Activated gamma-delta T cell (primary cell): Measurements from ENCODE around the gene DPYSL4.

Experiments used
- DNase-seq: peaks from one replicate; lab custom pipeline; 2025; lab: John Stamatoyannopoulos, UW

DPYSL4 gene

DNA sequence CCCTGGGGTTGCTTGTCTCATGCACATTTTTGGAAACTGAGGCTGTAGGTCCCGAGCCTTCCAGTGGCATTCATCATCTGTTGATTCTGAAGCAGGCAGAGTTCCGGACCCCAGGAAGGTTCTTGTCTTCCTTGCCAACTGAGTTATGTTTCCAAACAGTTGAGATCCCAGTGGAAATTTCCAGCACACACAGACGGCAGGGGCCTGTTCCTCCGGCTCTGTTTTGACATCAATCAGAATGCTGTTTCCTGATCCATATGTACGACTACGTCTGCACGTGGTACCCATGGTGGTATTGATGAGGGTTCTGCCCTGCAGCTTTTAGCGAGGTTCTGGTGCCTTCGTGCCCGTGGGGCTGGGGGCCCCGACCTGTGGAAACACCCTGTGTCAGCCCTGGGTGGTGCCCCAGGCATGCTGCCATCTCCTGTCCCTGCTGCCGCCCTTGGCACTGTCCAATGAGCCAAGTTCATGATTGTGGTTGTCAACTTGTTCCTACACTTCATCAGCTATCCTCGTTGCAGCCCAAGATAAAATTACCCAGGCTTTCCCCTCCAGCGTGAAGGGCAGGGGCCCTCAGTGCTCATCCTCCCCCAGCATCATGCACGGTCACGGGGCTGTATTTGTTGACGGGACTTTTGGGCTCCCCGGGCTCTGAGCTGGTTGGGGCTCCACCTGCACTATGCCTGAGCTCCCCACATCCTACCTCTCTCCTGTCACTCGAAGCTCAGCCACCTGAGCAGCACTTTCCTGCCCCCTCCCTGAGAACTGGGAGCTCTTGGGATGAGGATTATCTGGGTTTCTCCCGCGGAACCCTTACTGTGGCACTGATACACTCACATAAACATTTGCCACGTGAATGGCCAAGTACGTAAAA, 7.8 kb upstream of the DPYSL4 start:
- DNase-seq = no peak

DNA sequence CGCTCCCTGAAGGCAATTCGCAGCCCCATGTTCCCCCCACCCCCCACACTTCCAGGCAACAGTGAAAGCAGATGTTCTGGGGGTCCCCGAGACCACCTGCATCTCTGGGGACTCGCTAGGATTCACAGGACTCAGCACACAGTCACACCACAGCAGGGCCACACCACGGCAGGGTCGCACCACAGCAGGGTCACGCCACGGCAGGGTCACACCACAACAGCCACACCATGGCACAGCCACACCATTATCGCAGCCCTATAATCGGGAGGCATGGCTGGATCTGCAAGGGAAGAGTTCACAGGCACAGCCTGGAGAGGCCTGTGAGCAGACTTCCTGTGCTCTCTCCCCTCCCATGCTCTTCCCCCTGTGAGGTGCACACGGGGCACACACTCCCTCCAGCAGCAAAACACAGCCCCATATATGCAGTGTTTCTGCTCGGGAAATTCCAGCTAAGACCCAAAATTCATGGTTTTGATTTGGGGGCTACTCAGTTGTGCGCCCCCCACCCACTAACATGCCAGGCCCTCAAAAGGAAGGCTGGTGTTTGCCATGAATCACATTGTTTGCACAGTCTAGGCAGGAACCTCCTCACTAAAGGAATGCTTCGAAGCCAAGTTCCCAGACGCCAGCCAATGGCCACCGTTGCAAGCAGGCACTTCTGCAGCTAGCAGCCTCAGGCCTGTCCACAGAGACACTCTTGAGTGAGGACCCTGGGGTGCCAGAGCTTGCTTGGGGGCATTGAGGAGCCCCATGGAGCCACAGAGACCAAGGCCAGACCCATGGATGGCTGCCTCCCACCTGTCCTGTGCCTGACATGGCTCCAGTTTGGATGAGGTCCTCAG, 7.0 kb upstream of the DPYSL4 start:
- no peak for DNase-seq

DNA sequence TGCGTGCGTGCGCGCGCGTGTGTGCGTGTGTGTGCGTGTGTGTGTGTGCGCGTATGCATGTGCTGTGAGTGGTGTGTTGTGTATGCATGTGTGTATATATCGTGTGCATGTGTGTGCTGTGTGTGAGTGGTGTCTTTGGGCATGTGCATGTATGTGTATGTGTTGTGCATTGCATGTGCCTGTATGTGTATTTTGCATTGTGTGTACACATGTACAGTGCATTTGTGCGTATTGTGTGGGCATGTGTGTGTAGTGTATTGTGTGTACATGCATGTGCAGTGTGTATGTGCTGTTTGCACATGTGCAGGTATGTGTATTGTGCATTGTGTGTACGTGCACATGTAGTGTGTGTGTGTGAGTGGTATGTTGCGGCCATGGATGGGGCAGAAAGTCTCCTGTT, 6.0 kb upstream of the DPYSL4 start:
- no peak for DNase-seq

DNA sequence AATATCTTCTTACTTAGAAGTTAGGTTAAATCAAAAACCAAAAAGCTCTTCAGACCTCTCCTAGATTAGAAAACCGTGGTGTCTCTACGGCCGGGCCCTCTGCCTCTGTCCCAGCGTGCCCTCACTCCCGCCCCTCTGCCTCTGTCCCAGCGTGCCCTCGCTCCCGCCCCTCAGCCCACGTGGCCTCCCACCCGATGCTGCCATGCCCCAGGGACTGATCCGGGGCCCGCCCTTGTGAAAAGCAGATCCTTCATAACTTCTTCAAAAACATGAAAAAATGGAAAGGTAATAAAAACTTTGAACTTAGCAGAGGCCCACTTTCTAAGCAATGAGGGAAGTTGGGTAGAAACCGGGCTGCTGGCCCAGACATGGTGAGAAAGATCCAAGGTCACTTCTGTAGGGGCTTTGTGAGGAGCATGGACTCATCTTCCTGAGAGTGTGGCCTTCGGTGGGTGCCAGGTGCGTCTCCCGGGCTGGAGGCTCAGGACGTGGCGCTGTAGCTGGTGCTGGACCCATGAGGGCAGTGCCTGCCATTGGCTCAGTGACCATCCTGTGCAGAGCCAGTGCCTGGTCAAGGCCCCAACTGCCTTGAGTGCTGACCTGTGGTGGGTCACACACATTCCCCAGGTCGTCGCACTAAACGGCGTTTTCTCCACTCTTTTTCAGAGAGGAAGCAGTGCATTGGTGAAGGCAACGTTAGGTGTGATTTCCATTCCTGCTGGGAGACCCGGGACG, 4.9 kb upstream of the DPYSL4 start:
- DNase-seq = no peak

DNA sequence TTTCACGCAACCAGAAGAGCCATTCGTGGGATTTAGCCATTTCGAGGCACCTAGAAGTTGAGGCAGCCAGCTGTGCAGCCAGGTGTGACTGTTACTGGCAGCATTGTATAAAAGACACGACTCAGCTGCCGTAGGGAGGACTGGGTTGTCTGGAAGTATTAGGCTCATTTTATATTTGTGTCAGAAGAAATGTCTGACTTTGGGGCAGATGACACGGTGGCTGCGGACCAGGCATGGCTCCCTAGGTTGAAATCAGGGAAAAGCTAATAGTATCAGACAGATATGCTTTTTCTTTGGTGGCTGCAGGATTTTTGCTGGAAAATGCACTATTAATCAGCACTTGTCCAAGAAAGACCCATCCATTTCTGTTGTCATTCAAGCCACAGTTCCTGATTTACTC, 4.2 kb upstream of the DPYSL4 start:
- DNase-seq = no peak

DNA sequence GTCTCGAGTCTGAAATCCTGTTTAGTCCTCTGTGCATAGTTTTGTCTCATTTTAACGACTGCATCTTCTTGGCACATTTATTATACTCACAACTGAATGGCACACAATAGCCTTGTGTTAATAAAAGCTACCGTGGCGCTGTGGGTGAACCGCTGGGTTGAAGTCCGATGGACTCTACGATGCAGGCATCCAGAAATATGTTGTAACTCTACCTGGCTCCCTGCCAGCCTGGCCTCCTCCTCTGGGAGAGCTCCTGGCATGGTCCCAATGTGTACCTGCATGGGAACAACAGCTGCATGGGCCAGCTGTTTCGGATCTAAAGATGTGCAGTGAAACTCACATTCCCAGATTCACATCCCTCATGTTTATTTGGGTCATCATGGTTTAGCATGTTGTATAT, 3.7 kb upstream of the DPYSL4 start:
- no peak for DNase-seq

DNA sequence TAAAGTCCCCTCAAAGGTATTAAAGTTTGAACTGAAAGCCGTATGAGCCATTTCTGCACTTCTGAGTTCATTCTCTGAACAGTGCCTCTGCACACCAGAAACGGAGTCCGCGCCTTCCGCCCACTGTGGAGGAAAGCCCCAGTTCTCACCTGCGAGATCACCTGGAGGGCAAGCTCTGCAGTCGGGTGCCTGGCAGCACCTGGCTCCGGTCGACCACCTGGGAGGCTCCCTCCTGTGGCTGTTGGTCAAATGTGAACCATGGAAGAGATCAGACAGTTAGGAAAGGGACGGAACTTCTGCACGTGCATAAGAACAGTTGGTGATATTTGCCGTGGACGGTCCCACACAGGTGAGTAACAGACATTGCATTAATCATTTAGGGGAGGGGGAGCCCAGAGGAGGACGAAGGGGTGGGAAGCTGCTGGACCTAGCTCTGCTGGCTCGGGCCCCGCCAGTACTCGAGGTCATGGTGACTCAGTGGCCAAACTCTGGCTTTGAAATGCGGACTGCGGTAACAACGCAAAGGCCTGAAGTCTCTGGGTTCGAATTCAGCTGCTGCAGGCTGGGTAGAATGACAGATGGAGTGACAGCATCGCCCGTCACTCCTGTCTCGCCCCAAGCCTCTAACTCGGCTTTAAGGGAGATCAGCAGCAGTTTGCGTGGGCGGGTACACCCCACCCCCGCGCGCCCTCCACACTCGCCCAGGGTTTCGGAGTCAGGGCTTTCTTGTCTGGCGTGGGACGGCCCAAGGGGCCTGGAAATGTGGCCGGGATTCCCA, 1.7 kb upstream of the DPYSL4 start:
- DNase-seq = no peak

DNA sequence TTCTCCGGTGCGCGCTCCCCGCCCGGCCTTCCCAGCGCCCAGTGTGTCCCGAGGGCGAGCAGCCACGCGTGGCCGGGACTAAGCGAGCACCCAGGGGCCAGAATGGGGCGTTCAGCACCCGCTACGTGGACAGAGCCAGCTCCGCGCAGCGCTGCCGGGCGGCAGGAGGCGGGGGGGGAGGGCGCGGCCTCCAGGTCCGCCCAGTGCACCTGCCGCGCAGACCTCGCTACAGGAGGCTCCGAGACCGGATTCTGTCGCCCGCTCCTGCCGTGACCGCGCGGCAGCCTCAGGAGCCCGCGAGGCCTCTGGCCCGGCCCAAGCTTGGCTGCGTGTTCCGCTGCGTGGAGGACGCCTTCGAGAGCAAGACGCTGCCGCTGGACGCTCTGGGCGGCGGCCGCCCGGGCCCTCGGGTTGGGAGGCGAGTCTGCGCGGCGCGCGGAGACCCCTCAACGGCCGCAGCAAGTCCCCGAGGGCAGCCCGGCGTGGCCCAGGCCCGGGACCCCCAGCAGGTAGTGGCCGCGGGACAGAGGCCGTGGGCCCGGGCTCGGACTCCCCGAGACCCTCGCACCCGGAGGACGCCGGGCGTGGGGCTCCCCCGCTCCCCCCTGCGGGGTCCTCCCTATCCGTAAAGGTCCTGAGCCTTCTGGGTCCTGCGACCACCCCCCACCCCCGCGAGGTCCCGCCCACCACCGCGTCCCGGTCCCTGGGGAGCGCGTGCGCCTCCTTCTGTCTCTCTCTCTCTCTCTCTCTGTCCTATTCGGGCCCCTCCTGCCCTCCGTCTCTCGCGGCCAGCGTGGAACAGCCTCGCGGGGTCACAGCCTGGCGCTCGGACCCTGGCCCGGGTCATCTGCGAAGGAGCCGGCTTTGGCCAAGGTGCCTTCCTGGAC, 904 bp upstream of the DPYSL4 start:
- no peak for DNase-seq

DNA sequence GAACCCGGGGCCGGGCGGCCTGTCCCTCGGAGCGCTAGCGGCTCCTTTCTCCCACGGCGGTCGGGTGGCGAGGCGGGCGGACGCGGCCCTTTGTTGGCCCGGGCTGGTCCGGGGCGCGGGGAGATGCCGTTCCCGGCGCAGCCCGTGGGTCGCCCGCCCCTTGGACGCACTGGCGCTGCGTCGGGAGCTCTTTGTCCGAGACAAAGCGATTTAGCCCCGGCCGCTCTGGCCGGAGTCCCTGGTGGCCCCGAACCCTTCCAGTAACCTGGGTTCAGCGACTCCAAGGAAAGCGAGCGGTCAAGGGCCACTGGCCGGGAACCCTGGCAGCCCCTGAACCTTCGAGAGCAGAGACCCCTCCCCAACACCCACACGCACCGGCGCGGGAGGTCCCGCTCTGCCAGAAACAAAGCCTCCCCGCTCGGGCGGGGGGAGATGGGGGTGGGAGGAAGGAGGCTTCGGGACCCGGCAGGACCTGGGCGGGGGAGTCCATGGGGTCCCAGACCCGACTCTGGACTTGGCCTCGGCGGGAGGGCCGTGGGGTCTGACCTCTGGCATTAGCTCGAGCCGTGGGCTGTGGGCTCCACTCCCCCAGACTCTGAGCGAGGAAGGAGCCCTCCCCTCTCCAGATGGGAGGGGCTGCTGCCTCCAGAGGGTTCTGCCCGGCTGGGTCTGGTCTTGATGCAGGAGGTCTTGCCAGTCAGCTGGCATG, 836 bp downstream of the DPYSL4 start:
- DNase-seq = no peak

DNA sequence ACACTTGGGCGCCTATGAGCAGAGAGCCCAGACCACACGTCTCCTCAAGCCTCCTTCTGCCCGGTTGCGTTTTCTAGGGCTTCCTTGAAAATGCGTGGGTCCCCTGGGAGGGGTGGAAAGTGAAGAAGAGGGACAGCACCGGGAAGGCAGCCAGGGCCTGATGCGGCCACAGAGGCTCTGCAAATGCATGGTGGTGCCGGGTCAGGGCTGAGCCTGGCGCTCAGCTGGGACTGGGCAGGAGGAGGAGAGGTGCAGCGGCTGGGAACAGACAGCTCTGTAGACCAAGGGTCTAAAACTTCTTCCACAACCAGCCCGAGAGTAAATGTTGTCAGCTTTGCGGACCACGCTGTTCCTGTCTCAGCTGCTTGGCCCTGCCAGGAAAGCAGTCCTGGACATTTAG, 1.6 kb downstream of the DPYSL4 start:
- no peak for DNase-seq

DNA sequence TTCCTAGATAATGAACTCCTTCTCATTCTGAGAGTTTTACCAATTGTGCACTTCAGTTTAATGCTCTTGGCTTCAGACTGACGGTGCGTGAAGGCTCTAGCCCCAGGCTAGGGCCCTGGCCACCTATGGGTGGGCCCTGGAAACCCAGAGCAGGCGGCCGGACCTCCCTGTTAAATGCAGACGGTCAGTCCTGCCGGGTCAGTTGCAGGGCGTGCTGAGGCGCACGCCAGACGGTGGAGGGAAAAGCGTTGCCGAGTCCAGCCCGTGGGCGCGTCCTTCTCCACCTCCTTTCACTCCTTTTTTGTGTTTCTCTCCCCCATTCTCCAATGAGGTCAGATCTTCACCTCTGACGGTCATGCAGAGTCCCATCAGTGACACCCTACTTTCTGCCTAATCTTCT, 2.3 kb downstream of the DPYSL4 start:
- no peak for DNase-seq

DNA sequence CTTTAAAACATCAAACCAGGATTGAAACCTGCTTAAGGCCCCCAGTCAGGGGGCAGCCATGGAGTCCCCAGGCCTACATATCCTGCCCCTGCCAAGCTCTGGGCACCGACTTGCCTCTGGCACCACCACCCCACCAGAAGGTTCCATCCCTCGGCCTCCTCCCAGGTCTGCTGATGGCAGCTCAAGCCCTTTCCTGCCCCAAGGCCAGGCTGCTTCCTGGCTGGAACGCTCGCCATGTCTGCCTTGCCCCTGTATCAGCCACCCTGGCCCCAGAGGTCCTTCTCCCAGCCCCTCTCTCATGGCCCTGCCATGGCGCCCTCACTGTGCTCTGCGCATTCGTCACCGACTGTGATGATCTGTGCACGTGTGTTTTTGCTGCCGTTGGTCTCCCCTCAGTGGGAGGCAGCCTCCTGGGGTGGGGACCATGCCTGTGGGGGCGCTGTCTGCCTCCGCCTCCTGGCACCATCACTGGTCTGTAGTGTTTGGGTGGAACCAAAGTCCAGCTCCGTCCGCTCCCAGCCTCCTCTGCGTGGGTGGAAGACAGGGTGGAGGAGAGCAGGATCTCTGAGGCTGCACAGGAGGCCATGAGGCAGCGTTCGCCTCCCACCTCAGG, 3.2 kb downstream of the DPYSL4 start:
- no peak for DNase-seq

DNA sequence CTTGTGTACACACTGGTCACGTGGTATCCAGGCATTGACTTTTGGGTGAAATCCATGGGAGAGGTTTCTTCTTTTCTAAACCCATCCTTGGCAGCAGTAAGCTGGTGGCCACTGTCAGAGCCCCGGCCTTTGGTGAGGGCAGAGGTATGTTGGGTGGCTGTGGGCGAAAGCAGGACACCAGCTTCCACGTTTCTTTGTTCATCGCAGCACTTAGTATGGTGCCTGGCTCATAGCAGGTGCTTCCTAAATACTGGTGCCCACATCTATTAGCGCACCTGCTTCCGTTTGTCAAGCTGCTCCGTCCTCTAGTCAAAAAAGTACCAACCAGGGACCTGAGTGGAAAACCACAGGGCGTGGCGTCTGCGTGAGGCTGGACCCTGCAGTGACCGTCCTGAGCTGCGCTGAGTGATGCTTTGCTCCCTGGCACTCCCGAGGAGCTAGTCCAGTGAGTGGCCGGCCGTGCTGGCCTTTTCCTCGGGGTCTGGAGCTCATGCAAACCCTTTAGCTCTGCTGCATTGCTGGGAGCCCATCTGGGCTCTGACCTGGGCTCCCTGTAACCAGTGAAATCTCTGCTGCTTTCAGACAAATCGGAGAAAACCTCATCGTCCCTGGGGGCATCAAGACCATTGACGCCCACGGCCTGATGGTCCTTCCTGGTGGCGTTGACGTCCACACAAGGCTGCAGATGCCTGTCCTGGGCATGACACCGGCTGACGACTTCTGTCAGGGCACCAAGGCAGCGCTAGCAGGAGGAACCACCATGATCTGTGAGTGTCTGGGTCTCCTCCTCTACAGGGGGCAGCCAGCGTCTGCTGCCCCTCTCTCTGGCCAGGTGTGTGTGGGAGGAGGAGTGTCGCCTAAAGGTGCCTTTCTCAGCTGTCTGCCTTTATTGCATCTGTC, 5.6 kb downstream of the DPYSL4 start:
- no peak for DNase-seq

DNA sequence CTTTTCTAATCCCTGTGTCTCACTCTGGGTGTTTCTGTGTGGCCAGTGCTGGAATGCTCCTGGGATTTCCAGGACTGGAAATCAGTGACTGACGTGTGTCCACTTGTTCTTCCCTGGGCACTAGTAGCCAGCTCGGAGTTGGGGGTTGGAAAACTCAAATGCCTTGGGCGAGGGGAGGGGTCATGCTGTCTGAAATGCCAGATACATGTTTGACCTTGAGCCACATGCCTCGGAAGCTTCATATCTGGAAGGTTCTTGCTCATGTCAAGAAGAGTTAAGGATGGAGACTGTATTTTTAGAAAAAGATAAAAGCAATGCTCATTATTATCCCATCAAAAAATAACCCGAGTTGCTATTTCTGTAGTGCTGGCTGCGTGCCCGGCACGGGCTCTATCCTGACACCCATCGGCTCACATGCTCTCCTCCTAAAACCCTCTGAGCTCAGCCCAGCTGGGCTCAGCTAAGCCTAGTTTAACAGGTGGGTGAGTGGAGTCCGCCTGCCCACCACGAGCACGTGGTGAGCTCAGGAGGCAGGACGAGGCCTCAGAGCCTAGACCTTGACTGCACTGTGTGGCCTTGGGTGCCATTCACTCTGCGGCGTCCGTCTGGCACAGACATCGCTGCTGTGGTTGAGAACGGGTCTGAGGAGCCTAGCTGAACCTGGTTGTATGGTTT, 6.4 kb downstream of the DPYSL4 start:
- DNase-seq = no peak

DNA sequence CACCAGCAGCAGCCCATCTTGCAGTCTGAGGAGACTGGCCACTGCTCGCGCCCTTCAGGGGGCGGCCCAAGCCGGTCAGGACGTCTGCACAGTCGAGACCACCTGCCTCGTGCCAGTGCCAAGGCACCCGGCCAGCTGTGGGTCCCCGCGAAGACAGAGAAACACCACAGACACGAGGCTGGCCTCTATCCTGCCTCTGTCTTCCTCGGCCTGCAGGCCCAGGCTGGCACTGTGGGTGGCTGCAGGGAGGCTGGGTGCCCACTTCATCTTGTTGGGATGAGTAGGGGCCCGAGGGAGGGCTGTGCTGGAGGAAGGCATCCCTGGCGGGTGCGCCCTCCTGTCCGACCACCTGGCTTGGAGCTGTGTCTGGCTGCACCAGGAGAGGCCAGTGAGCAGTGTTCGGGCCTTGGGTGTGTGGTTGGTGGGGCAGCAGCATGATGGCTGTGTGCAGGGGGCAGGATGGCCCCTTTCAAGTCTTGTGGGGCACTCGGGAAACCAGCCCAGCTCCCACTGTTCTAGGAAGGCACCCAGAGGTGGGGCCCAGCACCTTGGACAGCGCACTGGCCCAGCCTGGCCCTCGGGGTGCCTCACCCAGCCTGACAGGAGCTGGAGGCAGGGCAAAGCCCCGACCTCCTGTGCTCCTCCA, 7.3 kb downstream of the DPYSL4 start:
- no peak for DNase-seq

DNA sequence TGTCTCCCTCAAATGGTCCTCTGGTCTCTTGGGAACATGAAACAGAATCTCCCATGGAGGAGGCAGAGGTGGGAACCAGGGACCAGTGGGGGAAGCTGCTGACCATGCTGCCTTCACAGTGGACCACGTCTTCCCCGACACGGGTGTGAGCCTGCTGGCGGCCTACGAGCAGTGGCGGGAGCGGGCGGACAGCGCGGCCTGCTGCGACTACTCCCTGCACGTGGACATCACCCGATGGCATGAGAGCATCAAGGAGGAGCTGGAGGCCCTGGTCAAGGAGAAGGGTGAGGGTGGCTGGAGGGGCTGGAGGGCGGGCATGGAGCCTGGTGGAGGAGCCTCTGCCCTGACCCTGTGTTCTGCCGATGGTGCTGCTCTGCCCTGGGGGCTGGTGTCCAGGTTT, 8.0 kb downstream of the DPYSL4 start:
- DNase-seq = no peak

DNA sequence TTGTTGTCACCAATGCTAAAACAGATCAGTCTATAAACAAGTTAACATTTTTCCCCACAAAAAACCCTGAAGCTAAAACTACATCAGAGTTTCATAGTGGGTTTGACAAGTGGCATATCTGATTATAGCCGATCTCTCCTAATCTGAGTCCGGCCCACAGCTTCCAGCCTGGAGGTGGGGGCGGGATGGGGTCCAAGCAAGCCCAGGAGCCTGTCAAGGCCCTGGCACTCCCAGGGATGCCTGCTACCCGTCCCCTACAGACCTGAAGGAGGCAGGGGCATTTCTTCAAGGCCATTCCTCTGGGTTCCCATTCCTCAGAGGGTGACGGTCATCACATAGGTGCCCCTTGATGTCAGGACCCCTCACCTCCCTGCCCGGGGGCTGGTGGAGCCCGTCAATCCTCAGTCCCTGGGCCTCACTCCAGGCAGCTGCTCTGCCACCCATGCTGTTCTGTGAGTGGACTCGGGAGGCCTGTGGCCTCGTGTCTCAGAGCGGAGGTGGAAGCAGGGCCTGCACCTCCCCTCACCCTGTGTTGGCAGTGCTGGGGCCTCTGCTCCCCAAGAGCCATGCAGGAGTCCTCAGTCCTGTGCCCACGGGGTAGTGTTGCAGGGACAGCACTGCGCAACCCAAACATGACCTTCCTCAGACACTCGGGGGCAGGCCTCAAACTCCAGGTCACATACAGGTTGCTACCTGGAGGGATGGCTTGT, 8.8 kb downstream of the DPYSL4 start:
- no peak for DNase-seq
